ENCODE data around the gene PDE4D.

DNA sequence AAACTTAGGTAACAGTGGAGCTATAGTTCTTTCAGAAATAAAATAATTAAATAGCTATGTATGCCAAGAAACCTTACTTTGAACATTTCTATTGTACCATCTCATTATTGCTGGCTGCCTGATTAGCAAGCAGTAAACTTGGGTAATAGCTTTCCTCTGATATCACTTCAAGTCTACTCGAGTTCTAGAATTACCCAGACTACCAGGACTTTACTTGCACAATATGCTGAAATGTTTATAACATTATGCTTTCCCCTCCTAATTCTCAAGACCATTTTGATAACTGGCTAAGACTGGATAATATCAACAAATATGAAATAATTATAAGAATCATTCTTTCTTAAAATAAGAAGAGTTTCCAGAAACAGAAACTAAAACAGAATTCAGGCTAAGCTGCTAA is 798.0 kb downstream of the PDE4D start:
- TF ChIP-seq, protein P1, sequence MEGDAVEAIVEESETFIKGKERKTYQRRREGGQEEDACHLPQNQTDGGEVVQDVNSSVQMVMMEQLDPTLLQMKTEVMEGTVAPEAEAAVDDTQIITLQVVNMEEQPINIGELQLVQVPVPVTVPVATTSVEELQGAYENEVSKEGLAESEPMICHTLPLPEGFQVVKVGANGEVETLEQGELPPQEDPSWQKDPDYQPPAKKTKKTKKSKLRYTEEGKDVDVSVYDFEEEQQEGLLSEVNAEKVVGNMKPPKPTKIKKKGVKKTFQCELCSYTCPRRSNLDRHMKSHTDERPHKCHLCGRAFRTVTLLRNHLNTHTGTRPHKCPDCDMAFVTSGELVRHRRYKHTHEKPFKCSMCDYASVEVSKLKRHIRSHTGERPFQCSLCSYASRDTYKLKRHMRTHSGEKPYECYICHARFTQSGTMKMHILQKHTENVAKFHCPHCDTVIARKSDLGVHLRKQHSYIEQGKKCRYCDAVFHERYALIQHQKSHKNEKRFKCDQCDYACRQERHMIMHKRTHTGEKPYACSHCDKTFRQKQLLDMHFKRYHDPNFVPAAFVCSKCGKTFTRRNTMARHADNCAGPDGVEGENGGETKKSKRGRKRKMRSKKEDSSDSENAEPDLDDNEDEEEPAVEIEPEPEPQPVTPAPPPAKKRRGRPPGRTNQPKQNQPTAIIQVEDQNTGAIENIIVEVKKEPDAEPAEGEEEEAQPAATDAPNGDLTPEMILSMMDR (IDR thresholded peaks at IDR 0.05; ENCODE audit: low read length) = no peak
- TF ChIP-seq EZH2phosphoT487 (IDR thresholded peaks at IDR 0.05; ENCODE audit: low read length) = no peak

All from MM.1S (cell line).